D721Med (cell line): Measurements from ENCODE around the gene PAFAH1B1.
"Not testable (repeated sequence)": the region's sequence is repeated elsewhere in the genome, so short reads cannot be mapped to it uniquely, and the experiment has no call there.

Experiments
- DNase-seq: peaks from one replicate; pipeline ENCODE4 v3.0.0; 2011; ENCODE audit warnings: low spot score; ENCODE audit not compliant: insufficient read length
- FAIRE-seq: peaks from 2 replicates; lab custom pipeline; 2011; peaks lifted over from hg19 to GRCh38; lab: Jason Lieb, UNC
- CTCF ChIP-seq: IDR thresholded peaks from 2 replicates; pipeline ENCODE4 v1.5.1; 2012; ENCODE audit warnings: mild to moderate bottlenecking, control low read depth; ENCODE audit not compliant: insufficient read depth; ENCODE audit errors: missing control alignments

PAFAH1B1 gene

GRCh38 chr17:2611627-2612026 is 18.2 kb downstream of the PAFAH1B1 start:
- DNase-seq (no peak), FAIRE-seq (peak; percentile 29)

GRCh38 chr17:2612630-2613029 is 19.2 kb downstream of the PAFAH1B1 start:
- FAIRE-seq, result no peak
- no peak for TF ChIP-seq CTCF
- no peak for DNase-seq

More at GRCh38 chr17:2611627-2612026, 18.2 kb downstream of the PAFAH1B1 start:
- TF ChIP-seq CTCF, result no peak

- no peak for FAIRE-seq
- no peak for DNase-seq
- TF ChIP-seq CTCF, result no peak
Observed at GRCh38 chr17:2613089-2613808, 19.8 kb downstream of the PAFAH1B1 start.

- FAIRE-seq (no peak), DNase-seq (no peak)
- TF ChIP-seq CTCF, result no peak
Observed at GRCh38 chr17:2615882-2616281, 22.4 kb downstream of the PAFAH1B1 start.

GRCh38 chr17:2621241-2621640 is 27.8 kb downstream of the PAFAH1B1 start:
- no peak for FAIRE-seq
- no peak for TF ChIP-seq CTCF

DNA sequence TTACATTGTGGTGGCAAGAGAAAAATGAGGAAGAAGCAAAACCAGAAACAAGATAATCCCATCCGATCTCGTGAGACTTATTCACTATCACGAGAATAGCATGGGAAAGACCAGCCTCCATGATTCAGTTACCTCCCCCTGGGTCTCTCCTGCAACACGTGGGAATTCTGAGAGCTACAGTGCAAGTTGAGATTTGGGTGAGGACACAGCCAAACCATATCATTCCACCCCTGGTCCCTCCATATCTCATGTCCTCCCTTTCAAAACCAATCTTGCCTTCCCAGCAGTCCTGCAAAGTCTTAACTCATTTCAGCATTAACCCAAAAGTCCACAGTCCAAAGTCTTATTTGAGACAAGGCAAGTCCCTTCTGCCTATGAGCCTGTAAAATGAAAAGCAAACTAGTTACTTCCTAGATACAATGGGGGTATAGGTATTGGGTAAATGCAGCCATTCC is 28.5 kb downstream of the PAFAH1B1 start:
- FAIRE-seq, DNase-seq: not testable (repeated sequence)

More at GRCh38 chr17:2621241-2621640, 27.8 kb downstream of the PAFAH1B1 start:
- DNase-seq, result no peak

- FAIRE-seq, DNase-seq: not testable (repeated sequence)
Observed at GRCh38 chr17:2622721-2623301, 29.4 kb downstream of the PAFAH1B1 start.

DNA sequence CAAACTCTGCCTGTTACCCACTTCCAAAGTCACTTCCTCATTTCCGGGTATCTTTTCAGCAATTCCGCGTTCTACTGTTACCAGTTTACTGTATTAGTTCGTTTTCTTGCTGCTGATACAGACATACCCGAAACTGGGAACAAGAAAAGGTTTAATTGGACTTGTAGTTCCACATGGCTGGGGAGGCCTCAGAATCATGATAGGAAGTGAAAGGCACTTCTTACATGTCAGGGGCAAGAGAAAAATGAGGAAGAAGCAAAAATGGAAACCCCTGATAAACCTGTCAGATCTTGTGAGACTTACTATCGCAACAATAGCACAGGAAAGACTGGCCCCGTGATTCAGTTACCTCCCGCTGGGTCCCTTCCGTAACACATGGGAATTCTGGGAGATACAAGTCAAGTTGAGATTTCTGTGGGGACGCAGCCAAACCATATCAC is 30.9 kb downstream of the PAFAH1B1 start:
- no peak for TF ChIP-seq CTCF
- FAIRE-seq (no peak), DNase-seq (no peak)

- FAIRE-seq, DNase-seq: not testable (repeated sequence)
Observed at GRCh38 chr17:2626626-2627219, 33.3 kb downstream of the PAFAH1B1 start.

GRCh38 chr17:2628922-2629321 is 35.5 kb downstream of the PAFAH1B1 start:
- DNase-seq, FAIRE-seq: not testable (repeated sequence)
